Eye (tissue), 1 donor: ENCODE data around the gene WFDC1.

Experiments used
- DNase-seq: peaks from one replicate; pipeline ENCODE4 v3.0.0-alpha.2; 2015

The WFDC1 gene

GRCh38 chr16:84303516-84303915 lies 8.8 kb downstream of the WFDC1 start:
- no peak for DNase-seq

DNA sequence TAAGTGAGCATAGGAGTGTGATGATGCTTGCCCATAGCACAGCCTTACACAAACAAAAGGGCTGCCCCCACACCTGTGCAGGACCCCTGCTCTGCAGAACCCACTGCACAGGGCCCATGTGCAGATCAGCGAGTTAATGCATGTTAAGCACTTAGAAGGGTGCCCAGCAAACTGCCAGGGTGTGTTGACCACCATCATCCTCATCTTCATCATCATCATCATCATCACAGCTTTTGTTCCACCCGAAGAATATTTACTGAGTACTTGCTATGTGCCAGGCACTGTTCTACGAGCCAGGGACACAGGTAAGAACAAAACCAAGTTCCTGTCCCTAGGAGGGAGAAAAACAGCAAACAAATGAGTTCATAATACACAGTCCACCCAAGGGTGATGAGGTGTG lies 11.9 kb downstream of the WFDC1 start:
- DNase-seq: no peak

- peak; percentile 86 for DNase-seq
These were observed 12.7 kb downstream of the WFDC1 start for GRCh38 chr16:84307209-84307954.

DNA sequence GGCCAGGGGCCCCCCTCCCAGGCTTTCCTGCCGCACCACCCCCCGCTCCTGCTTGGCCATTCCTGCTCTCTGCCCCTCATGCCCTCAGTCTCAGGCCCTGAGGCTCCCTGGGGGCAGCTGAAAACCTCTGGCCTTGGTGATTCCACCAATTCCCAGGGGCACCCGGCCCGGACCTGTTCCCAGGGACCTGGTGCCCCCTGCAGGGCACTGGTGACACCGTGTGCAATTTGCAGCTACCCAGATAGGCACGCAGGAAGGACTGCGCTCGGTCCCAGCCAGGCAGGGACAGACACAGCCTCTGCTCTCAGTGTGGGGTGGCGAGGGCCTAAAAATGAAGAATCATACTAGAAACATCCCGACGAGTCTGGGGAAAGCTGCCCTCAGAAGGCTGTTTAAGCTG lies 13.4 kb downstream of the WFDC1 start:
- DNase-seq: peak; percentile 87

DNA sequence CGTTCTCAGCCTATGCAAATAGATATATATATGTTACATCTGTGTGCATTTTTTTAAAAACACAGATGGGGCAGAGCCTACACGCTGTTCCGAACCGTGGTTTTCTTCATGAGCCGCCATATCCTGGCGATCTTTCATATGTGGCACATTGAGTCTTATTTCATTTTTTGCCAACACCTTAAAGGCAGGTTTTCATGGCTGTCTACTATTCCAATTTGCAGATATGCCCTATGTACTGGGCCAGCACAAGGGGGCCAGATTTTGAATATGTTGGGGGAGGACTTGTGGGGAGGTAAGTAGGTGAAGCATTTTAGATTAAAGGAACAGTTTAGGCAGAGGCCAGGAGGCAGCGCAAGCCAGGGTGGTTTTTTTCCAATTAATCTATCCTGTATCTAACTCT lies 16.0 kb downstream of the WFDC1 start:
- no peak for DNase-seq

DNA sequence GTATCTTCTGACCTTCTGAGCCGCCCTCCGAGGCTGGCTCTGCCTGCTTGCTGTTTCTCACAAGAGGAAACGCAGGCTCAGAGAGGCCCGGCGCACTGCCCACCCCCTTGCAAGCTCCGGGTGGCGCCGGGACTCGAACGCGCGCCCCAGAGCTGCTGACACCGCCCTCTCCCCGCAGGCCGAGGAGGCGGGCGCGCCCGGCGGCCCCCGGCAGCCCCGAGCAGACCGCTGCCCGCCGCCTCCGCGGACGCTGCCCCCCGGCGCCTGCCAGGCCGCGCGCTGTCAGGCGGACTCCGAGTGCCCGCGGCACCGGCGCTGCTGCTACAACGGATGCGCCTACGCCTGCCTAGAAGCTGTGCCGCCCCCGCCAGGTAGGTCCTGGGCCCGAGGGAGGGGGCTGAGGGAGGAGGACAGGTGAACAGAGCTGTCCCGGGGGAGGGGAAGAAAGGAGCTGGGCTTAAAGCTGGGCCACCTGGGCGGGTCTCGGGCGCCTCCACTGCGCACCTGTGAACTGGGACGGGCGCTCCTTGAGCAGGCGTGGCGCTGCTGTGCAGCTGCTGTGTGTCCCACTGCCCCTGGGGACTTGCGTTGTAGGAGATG lies 18.2 kb downstream of the WFDC1 start:
- no peak for DNase-seq

DNA sequence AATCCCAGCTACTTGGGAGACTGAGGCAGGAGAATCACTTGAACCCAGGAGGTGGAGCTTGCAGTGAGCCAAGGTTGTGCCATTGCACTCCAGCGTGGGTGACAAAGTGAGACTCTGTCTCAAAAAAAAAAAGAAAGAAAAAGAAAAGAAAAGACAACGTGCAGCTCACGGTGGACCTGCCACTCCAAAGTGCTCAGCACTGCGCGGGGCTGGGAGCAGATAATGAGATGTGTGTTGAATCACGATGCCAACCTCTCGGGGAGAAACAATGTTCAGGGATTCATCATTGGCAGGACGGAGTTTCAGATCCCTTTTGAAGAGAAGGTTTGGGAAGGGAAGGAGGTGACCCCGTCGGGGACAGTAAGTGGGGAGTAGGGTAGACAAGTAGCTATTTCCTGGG lies 19.2 kb downstream of the WFDC1 start:
- no peak for DNase-seq

DNA sequence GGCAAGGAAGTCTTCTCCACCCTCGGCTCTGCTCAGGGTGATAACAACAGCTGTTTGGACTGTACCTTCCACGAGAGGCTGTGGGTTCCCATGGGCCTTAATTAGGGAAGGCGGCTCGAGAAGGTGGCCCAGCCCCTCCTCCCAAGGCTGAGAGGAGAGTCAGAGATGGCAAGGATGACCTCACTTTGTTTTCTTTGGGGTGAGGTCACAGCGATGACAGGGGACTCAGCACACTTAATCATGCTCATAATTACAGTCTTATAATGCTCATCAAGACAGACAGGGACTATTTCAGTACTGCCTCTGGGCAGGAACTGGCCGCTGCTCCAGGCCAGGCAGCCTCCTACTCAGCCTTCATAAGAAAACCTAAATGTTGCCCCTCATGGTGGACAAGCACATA lies 19.7 kb downstream of the WFDC1 start:
- DNase-seq: no peak

DNA sequence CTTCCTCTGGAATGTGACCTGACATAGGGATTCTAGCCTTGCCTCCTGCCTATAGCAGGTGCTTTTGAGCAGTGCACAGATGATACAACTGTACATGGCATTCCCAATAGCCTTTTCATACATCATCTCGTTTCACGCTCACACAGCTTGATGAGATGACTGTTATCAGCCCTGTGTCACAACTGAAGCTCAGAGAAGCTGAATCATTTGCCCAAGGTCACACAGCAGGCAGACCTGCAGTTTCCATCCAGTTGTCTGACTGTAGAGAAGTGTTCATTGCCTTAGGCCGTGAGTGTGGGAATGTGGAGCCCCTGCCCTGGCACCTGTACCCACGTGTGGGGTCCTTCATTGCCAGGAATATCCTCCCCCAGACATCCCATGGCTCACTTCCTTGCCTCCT lies 20.1 kb downstream of the WFDC1 start:
- no peak for DNase-seq

GRCh38 chr16:84315422-84315821 lies 20.7 kb downstream of the WFDC1 start:
- DNase-seq: no peak

DNA sequence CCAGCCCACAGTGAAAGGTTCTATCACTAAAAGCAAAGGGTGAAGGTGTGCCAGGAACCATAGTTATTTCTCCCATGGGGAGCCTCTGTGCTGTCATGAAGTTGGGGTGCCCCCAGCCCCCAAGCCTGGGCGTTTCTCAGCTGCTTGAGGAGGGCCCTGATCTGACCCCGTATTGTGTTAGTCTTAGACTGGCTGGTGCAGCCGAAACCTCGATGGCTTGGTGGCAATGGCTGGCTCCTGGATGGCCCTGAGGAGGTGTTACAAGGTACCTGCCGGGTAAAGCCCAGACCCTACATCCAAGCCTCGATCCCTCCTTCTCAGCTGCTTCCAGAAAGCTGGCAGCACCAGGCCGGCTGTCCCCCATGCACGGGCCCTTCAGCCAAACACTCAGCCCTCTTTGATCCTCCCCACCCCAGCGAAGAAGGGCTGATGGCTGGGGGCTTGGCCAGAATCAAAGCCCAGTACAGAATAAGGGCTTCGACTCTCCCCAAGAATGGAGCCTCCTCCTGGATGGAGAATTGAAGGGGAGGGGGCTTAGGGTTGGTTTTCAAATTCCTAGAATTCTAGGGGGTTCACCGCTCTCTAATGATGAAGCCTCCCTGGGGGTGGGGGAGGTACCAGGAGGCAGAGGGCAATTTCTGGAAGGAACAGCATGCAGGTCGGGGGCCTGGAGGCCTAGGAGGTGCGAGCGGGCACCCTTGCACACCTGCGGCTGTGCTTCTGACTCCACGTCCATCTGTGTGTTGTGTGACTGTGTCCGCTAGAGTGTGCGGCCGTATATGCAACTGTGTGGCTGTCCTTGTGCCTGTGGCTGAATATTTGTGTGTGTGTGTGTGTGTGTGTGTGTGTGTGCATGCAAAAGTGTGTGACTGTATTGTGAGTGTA lies 23.7 kb downstream of the WFDC1 start:
- DNase-seq: no peak

GRCh38 chr16:84319146-84319760 lies 24.6 kb downstream of the WFDC1 start:
- DNase-seq: no peak

DNA sequence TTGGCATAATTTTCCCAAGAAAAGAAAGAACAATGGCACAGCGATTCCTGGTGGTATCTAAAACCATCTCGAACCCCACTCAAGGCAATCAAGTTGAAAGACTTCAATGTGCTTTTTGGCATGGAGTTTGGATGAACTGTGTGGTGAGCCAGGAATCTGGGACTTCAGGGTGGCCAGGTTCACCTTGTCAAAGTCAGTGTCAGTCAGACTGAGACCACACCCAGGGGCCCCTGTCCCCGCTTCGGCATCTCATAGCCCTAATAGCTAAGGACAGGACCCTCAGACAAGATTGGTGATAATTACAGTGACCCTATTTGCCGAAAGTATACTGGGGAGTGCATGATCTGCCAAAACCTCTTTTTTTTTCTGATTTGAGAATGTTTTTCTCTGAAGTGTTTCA lies 25.8 kb downstream of the WFDC1 start:
- DNase-seq: no peak

GRCh38 chr16:84321932-84322331 lies 27.3 kb downstream of the WFDC1 start:
- no peak for DNase-seq

DNA sequence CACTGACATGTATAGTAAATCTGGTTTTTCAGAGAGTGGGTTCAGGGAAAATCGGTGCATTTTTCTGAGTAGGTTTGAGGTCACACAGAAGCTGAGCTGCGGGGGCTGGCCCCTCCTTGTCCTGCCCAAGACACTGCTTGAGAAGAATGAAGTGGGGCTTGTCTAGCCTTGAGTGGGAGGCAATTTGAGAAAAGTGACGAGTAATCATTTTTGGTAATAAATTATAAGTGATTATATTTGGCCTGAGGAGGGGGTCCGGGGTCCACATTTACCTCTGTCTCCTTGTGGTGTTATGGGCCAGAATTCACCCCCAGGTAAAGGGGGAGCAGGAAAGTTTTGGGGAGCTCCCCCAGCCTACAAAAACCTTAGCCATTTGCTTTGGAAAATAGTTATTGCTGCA lies 28.1 kb downstream of the WFDC1 start:
- no peak for DNase-seq

DNA sequence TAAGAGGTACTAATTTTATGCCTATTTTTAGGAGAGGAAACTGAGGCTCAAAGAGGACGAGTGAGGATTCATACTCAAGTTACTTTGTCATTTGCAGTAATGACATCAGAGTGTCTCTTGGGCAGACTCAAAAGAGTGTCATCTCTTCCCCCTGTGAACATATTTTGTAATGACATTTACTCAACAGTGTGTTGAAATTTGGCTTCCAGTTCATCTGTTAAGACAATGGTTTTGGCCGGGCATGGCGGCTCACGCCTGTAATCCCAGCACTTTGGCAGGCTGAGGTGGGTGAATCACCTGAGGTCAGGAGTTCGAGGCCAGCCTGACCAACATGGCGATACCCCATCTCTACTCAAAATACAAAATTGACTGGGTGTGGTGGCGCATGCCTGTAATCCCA lies 28.9 kb downstream of the WFDC1 start:
- DNase-seq: no peak

GRCh38 chr16:84324434-84325262 lies 30.0 kb downstream of the WFDC1 start:
- DNase-seq: no peak

DNA sequence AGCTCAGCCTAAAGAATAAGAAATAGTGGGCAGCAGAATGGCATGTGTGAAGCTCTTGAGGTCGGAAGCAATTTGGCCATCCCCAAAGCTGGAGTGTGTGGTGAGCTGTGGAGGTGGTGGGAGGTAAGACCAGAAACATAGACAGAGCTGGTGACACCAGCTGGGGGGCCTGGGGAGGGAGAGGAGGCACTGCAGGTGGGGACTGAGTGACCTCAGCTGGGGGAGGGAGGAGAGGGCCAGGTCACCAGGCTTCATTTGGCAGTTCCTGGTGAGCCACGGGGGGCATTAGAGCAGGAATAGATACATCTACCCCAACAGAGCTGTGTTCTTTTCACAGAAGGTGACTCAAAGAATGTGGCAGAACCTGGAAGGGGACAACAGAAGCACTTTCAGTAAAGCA lies 31.9 kb downstream of the WFDC1 start:
- DNase-seq: no peak

GRCh38 chr16:84327926-84328505 lies 33.3 kb downstream of the WFDC1 start:
- no peak for DNase-seq

GRCh38 chr16:84329016-84329415 lies 34.3 kb downstream of the WFDC1 start:
- no peak for DNase-seq

DNA sequence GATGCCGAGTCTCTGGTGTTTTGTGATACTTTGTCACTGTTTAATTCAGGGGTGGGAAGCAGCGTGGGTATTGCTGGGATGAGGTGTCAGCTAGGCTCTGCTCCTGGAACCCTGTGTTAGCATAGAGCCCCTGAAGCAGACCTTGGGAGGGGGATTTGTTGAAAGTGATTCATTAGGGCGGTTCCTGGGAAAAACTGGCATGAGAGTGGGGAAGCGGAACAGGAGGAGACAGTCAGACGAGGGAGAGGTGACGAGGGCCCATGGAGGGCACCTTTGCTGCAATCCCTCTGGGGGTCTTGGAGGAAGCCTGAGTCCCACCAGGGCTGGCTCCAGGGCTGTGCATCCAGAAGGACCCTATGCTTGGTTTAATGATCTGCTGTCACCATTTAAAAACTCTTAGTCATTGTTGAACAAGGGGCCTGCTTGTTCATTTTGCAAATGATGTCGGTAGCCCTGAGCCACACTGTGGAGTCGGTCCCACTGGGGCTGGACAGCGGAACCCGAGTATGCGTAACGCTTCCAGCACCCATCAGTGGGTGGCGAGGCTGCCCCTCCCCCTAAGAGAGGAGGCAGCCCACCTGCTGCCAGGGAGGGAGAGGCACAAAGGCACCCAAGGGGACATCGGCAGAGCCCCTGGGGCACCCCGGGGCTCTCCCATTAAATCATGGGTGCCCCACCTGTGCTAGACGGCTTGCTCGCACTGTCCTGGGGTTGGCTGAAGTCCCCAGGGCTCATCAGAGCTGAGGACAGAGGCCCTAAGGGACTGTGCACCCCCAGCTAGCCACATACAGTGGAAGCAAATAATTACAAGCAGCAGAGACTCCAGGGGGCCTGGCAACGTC lies 35.4 kb downstream of the WFDC1 start:
- DNase-seq: no peak
